Suppressor macrophage treated with lipopolysaccharide for 1 hour (primary cell): ENCODE measurements around the gene SOX2.
"Not testable (repeated sequence)": the region's sequence is repeated elsewhere in the genome, so short reads cannot be mapped to it uniquely, and the experiment has no call there.

Experiments used
- DNase-seq, 3 donors: peaks; one replicate each; pipeline ENCODE4 v3.0.0-alpha.2; 2020 to 2022

SOX2 gene

DNA sequence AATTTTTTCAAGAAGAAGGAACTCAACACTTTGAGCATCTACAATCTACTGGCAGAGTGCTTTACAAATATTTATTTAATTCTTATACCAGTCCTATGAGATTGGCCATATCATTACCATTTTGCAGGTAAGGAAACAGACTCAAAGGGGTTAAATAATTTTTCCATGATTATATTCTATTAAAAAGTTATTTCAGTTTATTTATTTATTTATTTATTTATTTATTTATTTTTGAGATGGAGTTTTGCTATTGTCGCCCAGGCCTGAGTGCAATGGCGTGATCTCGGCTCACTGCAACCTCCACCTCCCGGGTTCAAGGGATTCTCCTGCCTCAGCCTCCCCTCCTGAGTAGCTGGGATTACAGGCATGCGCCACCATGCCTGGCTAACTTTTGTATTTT, 52.3 kb downstream of the SOX2 start:
- DNase-seq, result not testable (repeated sequence)
